ENCODE data around the gene PCSK5.

PCSK5 gene

DNA sequence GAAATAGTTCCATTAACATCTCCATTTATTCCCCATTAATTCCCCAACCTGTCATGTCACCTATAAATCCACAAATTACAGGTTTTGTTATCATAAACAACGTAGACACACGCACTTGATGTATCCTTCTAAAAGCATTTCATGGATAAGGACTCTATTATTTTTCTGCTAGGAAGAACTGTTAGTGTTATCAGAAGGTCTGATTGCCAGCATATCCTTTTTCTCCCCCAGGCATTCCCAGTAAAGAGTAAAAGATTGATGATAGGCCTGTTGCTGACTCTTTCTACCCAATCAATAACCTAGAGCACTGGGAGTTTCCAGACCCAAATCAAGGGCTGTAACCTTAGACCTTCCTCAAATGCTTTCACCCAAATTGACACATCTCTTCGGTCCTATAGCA, 442.9 kb downstream of the PCSK5 start:
- Histone ChIP-seq H3K36me3 (ENCODE audit: insufficient read depth, low read length) (no peaks in the 10 kb centered on the region), H3K9ac (ENCODE audit: low read depth, low read length) (no peak overlapping the region), H3K27ac (ENCODE audit: low read length) (no peak overlapping the region), H3K4me2 (ENCODE audit: insufficient read depth, low read length) (no peak overlapping the region), H2AFZ (ENCODE audit: low read depth, low read length) (no peak overlapping the region), H3K4me3 (ENCODE audit: low read depth in 1 of 2, low read length in 2 of 2) (no peak overlapping the region), H4K20me1 (ENCODE audit: insufficient read depth, low read length) (no peaks in the 10 kb centered on the region), H3K79me2 (ENCODE audit: insufficient read depth, low read length) (no peaks in the 10 kb centered on the region), H3K9me3 (ENCODE audit: insufficient read depth, low read length, severe bottlenecking) (no peaks in the 10 kb centered on the region), H3K4me1 (ENCODE audit: insufficient read depth, low read length) (no peaks in the 10 kb centered on the region), H3K27me3 (ENCODE audit: insufficient read depth, low read length, poor library complexity) (no peaks in the 10 kb centered on the region)
- no peak for DNase-seq
- TF ChIP-seq, protein P1, sequence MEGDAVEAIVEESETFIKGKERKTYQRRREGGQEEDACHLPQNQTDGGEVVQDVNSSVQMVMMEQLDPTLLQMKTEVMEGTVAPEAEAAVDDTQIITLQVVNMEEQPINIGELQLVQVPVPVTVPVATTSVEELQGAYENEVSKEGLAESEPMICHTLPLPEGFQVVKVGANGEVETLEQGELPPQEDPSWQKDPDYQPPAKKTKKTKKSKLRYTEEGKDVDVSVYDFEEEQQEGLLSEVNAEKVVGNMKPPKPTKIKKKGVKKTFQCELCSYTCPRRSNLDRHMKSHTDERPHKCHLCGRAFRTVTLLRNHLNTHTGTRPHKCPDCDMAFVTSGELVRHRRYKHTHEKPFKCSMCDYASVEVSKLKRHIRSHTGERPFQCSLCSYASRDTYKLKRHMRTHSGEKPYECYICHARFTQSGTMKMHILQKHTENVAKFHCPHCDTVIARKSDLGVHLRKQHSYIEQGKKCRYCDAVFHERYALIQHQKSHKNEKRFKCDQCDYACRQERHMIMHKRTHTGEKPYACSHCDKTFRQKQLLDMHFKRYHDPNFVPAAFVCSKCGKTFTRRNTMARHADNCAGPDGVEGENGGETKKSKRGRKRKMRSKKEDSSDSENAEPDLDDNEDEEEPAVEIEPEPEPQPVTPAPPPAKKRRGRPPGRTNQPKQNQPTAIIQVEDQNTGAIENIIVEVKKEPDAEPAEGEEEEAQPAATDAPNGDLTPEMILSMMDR (IDR thresholded peaks at IDR 0.05; ENCODE audit: borderline replicate concordance, extremely low read depth, low read length, poor library complexity, severe bottlenecking) = no peak
- no peak for ATAC-seq (ENCODE audit: insufficient read depth, low read depth)

DNA sequence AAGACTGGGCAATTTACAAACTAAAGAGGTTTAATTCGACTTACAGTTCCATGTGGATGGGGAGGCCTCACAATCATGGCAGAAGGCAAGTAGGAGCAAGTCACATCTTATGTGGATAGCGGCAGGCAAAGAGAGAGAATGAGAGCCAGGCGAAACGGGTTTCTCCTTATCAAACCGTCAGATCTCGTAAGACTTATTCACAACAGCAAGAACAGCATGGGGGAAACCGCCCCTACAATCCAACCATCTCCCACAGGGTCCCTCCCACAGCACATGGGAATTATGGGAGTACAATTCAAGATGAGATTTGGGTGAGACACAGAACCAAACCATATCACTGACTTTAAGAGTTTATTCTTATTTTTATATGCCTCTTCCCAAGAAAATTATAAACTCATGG, 443.5 kb downstream of the PCSK5 start:
- Histone ChIP-seq H2AFZ (ENCODE audit: low read depth, low read length) (no peak overlapping the region), H3K4me3 (ENCODE audit: low read depth in 1 of 2, low read length in 2 of 2) (no peak overlapping the region), H3K79me2 (ENCODE audit: insufficient read depth, low read length) (no peaks in the 10 kb centered on the region), H3K27ac (ENCODE audit: low read length) (no peak overlapping the region), H3K9ac (ENCODE audit: low read depth, low read length) (no peak overlapping the region), H4K20me1 (ENCODE audit: insufficient read depth, low read length) (no peaks in the 10 kb centered on the region), H3K4me2 (ENCODE audit: insufficient read depth, low read length) (no peak overlapping the region), H3K9me3 (ENCODE audit: insufficient read depth, low read length, severe bottlenecking) (no peaks in the 10 kb centered on the region), H3K36me3 (ENCODE audit: insufficient read depth, low read length) (no peaks in the 10 kb centered on the region), H3K4me1 (ENCODE audit: insufficient read depth, low read length) (no peaks in the 10 kb centered on the region), H3K27me3 (ENCODE audit: insufficient read depth, low read length, poor library complexity) (no peaks in the 10 kb centered on the region)
- ATAC-seq (ENCODE audit: insufficient read depth, low read depth) (no peak), DNase-seq (no peak)
- TF ChIP-seq, protein P1 (IDR thresholded peaks at IDR 0.05; ENCODE audit: borderline replicate concordance, extremely low read depth, low read length, poor library complexity, severe bottlenecking) = no peak
- no peak for TF ChIP-seq EZH2 (IDR thresholded peaks at IDR 0.05; ENCODE audit: borderline replicate concordance, low read depth, low read length, severe bottlenecking)

DNA sequence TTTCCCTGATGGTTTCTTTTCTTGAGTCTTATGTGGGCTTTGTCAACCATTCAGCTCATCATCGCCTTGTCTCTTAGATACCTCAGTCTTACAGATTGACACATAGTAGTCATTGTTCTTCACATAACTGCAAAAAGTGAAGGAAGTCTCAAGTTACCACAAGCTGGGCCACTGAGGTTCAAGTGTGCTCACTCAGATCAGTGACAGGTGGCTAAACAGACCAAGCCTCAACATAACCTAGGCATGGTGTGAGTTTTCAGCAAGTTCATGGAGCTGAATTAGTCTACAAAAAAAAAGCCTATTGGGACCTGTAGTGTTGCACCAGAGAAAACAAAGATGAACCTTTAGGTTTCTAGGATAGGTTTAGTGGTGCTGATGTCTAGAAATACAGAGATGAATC, 445.6 kb downstream of the PCSK5 start:
- ATAC-seq (ENCODE audit: insufficient read depth, low read depth) (no peak), DNase-seq (no peak)
- Histone ChIP-seq H3K4me1 (ENCODE audit: insufficient read depth, low read length) (no peaks in the 10 kb centered on the region), H3K4me3 (ENCODE audit: low read depth in 1 of 2, low read length in 2 of 2) (no peak overlapping the region), H3K27me3 (ENCODE audit: insufficient read depth, low read length, poor library complexity) (no peaks in the 10 kb centered on the region), H3K9me3 (ENCODE audit: insufficient read depth, low read length, severe bottlenecking) (no peaks in the 10 kb centered on the region), H2AFZ (ENCODE audit: low read depth, low read length) (no peak overlapping the region), H4K20me1 (ENCODE audit: insufficient read depth, low read length) (no peaks in the 10 kb centered on the region), H3K27ac (ENCODE audit: low read length) (no peak overlapping the region), H3K9ac (ENCODE audit: low read depth, low read length) (no peak overlapping the region), H3K36me3 (ENCODE audit: insufficient read depth, low read length) (no peaks in the 10 kb centered on the region), H3K4me2 (ENCODE audit: insufficient read depth, low read length) (no peak overlapping the region), H3K79me2 (ENCODE audit: insufficient read depth, low read length) (no peaks in the 10 kb centered on the region)
- TF ChIP-seq, protein P1 (IDR thresholded peaks at IDR 0.05; ENCODE audit: borderline replicate concordance, extremely low read depth, low read length, poor library complexity, severe bottlenecking) = no peak
- no peak for TF ChIP-seq EZH2 (IDR thresholded peaks at IDR 0.05; ENCODE audit: borderline replicate concordance, low read depth, low read length, severe bottlenecking)

DNA sequence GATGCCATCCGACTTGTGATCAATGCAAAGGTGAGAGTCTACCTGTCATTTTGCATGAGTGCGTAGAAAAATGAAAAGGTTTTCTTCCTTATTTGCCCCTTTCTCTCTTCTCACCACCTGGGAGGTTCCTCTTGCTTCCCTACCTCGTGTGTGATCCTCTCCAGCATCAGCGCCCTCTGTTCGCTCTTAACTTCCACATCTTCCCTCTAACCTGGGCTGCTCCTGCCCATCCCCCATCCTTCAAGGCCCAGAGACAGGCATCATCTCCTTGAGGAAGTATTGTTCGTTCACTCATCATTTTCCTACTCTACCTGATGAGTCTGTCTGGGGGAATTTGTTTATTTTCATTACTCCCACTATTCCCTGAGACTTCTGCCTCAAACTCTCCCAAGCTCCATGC, 447.9 kb downstream of the PCSK5 start:
- no peaks in the 10 kb centered on the region for H3K4me1 ChIP-seq (ENCODE audit: insufficient read depth, low read length)
- no peaks in the 10 kb centered on the region for H3K9me3 ChIP-seq (ENCODE audit: insufficient read depth, low read length, severe bottlenecking)
- H3K27me3 ChIP-seq (ENCODE audit: insufficient read depth, low read length, poor library complexity) = no peaks in the 10 kb centered on the region
- no peak for TF ChIP-seq EZH2 (IDR thresholded peaks at IDR 0.05; ENCODE audit: borderline replicate concordance, low read depth, low read length, severe bottlenecking)
- TF ChIP-seq, protein P1 (IDR thresholded peaks at IDR 0.05; ENCODE audit: borderline replicate concordance, extremely low read depth, low read length, poor library complexity, severe bottlenecking) = no peak
- no peak overlapping the region for H3K4me3 ChIP-seq (ENCODE audit: low read depth in 1 of 2, low read length in 2 of 2)
- H2AFZ ChIP-seq (ENCODE audit: low read depth, low read length) = no peak overlapping the region
- H3K36me3 ChIP-seq (ENCODE audit: insufficient read depth, low read length) = no peaks in the 10 kb centered on the region
- ATAC-seq (ENCODE audit: insufficient read depth, low read depth) (no peak), DNase-seq (no peak)
- H4K20me1 ChIP-seq (ENCODE audit: insufficient read depth, low read length) = no peaks in the 10 kb centered on the region
- no peak overlapping the region for H3K4me2 ChIP-seq (ENCODE audit: insufficient read depth, low read length)
- no peak overlapping the region for H3K9ac ChIP-seq (ENCODE audit: low read depth, low read length)
- H3K79me2 ChIP-seq (ENCODE audit: insufficient read depth, low read length) = no peaks in the 10 kb centered on the region
- no peak overlapping the region for H3K27ac ChIP-seq (ENCODE audit: low read length)

Measured in DND-41 (cell line).